ENCODE data around the gene NKTR. TPM values are rescaled to one million over a fixed set of nuclear protein-coding genes. Genes with fewer than 3 reads are reported as not detected.
A peak's percentile ranks its signal among the peaks of the same experiment; 100 is the strongest.
"Not testable (repeated sequence)": the region's sequence is repeated elsewhere in the genome, so short reads cannot be mapped to it uniquely, and the experiment has no call there.

NKTR gene
- total RNA-seq, 3 donors from 2014 or later: 132 to 214 (median 175) TPM

GRCh38 chr3:42589382-42590109, 10.9 kb upstream of the NKTR start:
- H3K4me1 ChIP-seq: peaks cover 0 to 3% of the 10 kb centered on the region in 2 donors
- no peaks in the 10 kb centered on the region for H3K27me3 ChIP-seq
- intact Hi-C loops (cut with DNase I; ENCODE audit: low total_unique reads): no loop called here
- no peaks in the 10 kb centered on the region for H3K9me3 ChIP-seq
- no peak for TF ChIP-seq POLR2A (IDR thresholded peaks at IDR 0.05)
- no peak for TF ChIP-seq POLR2AphosphoS5 (IDR thresholded peaks at IDR 0.05)
- no peak for TF ChIP-seq CTCF (IDR thresholded peaks at IDR 0.05)
- peak overlapping the region in 2 of 3 donors; percentile 77 to 79 for H3K4me3 ChIP-seq
- H3K36me3 ChIP-seq: no peaks in the 10 kb centered on the region
- H3K27ac ChIP-seq: peak overlapping the region; percentile 89 to 90
- no peak for DNase-seq (ENCODE audit: low spot score in 2 of 2)

- TF ChIP-seq POLR2AphosphoS5 (IDR thresholded peaks at IDR 0.05) (no peak), CTCF (IDR thresholded peaks at IDR 0.05) (no peak), POLR2A (IDR thresholded peaks at IDR 0.05) (no peak)
- no peak for DNase-seq (ENCODE audit: low spot score in 2 of 2)
- H3K36me3 ChIP-seq: no peaks in the 10 kb centered on the region
- no peaks in the 10 kb centered on the region for H3K27me3 ChIP-seq
- peak overlapping the region; percentile 71 to 79 (median 77) for H3K4me3 ChIP-seq
- H3K27ac ChIP-seq: peak overlapping the region; percentile 89 to 90
- H3K4me1 ChIP-seq: peaks cover 0 to 3% of the 10 kb centered on the region in 2 donors
- H3K9me3 ChIP-seq: no peaks in the 10 kb centered on the region
- intact Hi-C loops (cut with DNase I; ENCODE audit: low total_unique reads): no loop called here
Observed at GRCh38 chr3:42590989-42591756, 9.3 kb upstream of the NKTR start.

- Histone ChIP-seq H3K27me3 (no peaks in the 10 kb centered on the region), H3K4me3 (peak overlapping the region; percentile 71 to 79 (median 77)), H3K27ac (peak overlapping the region; percentile 89 to 90), H3K36me3 (no peaks in the 10 kb centered on the region), H3K4me1 (peaks cover 0 to 3% of the 10 kb centered on the region in 2 donors), H3K9me3 (no peaks in the 10 kb centered on the region)
- intact Hi-C loops (cut with DNase I; ENCODE audit: low total_unique reads): no loop called here
- TF ChIP-seq CTCF (IDR thresholded peaks at IDR 0.05): no peak
- no peak for TF ChIP-seq POLR2A (IDR thresholded peaks at IDR 0.05)
- no peak for TF ChIP-seq POLR2AphosphoS5 (IDR thresholded peaks at IDR 0.05)
- DNase-seq (ENCODE audit: low spot score in 2 of 2): no peak
Observed at GRCh38 chr3:42591811-42592210, 8.7 kb upstream of the NKTR start.

GRCh38 chr3:42593635-42594034, 6.9 kb upstream of the NKTR start:
- DNase-seq (ENCODE audit: low spot score in 2 of 2): no peak
- H3K36me3 ChIP-seq: no peaks in the 10 kb centered on the region
- no peak overlapping the region for H3K27ac ChIP-seq
- TF ChIP-seq POLR2AphosphoS5 (IDR thresholded peaks at IDR 0.05) (no peak), CTCF (IDR thresholded peaks at IDR 0.05) (no peak), POLR2A (IDR thresholded peaks at IDR 0.05) (no peak)
- H3K27me3 ChIP-seq: no peaks in the 10 kb centered on the region
- H3K9me3 ChIP-seq: no peaks in the 10 kb centered on the region
- no peak overlapping the region for H3K4me3 ChIP-seq
- peaks cover 0 to 3% of the 10 kb centered on the region in 2 donors for H3K4me1 ChIP-seq
- intact Hi-C loops (cut with DNase I; ENCODE audit: low total_unique reads): no loop called here

GRCh38 chr3:42595682-42596081, 4.8 kb upstream of the NKTR start:
- Histone ChIP-seq H3K9me3 (no peaks in the 10 kb centered on the region), H3K4me3 (no peak overlapping the region), H3K27me3 (no peaks in the 10 kb centered on the region), H3K36me3 (no peaks in the 10 kb centered on the region), H3K27ac (no peak overlapping the region), H3K4me1 (peaks cover 0 to 3% of the 10 kb centered on the region in 2 donors)
- TF ChIP-seq POLR2AphosphoS5 (IDR thresholded peaks at IDR 0.05): no peak
- TF ChIP-seq POLR2A (IDR thresholded peaks at IDR 0.05): no peak
- intact Hi-C loops (cut with DNase I; ENCODE audit: low total_unique reads): no loop called here
- DNase-seq (ENCODE audit: low spot score in 2 of 2): no peak

- intact Hi-C loops (cut with DNase I; ENCODE audit: low total_unique reads); DNase-seq (ENCODE audit: low spot score in 2 of 2); H3K4me3 ChIP-seq; H3K27ac ChIP-seq; H3K27me3 ChIP-seq; H3K9me3 ChIP-seq; H3K4me1 ChIP-seq; H3K36me3 ChIP-seq: not testable (repeated sequence)
Observed at GRCh38 chr3:42597098-42597497, 3.4 kb upstream of the NKTR start.
